Nephron progenitor cell (in vitro differentiated cells): ENCODE results near the gene STK10.
A peak's percentile ranks its signal among the peaks of the same experiment; 100 is the strongest.

Experiments
- DNase-seq: peaks from one replicate; pipeline ENCODE4 v3.0.0; 2021
- H3K27ac Mint-ChIP-seq: 2 replicates; pipeline ENCODE4 v1.8.0; 2021; ENCODE audit warnings: mild to moderate bottlenecking, moderate library complexity, mixed read lengths
- H3K27me3 Mint-ChIP-seq: 2 replicates; pipeline ENCODE4 v1.8.0; 2021; ENCODE audit warnings: mild to moderate bottlenecking, low read depth, mixed read lengths; ENCODE audit not compliant: poor library complexity
- H3K36me3 Mint-ChIP-seq: 2 replicates; pipeline ENCODE4 v1.8.0; 2021; ENCODE audit warnings: low read depth, mixed read lengths
- H3K4me1 Mint-ChIP-seq: 2 replicates; pipeline ENCODE4 v1.8.0; 2021; ENCODE audit warnings: mixed read lengths
- H3K4me3 Mint-ChIP-seq: 2 replicates; pipeline ENCODE4 v1.8.0; 2021; ENCODE audit warnings: mild to moderate bottlenecking, moderate library complexity, mixed read lengths
- H3K9me3 Mint-ChIP-seq: 2 replicates; pipeline ENCODE4 v1.8.0; 2021; ENCODE audit warnings: mild to moderate bottlenecking, moderate library complexity, mixed read lengths
- TF ChIP-seq, protein P1 (sequence below): fragments of 200-600 bp; sonication (generic); IDR thresholded peaks from 2 replicates; pipeline ENCODE4 v1.5.0; 2021; ENCODE audit warnings: antibody characterized with exemption

The STK10 gene

DNA sequence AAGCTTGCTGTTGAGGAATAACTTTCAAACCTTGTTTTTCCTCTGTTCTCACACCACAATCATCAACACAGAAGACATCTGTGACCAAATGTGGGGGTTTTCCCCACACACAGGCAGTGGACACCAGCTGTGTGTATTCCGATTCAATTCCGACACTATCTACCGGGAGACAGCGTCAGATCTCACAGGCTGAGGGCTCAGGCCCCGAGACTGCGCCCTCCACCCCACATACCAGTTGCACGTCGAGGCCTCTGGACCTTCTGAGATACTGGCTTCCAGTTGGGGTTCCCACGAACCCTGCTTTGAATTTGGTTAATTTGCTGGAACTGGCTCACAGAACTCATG is 41.3 kb downstream of the STK10 start:
- Mint-ChIP-seq H3K4me3 (no peak overlapping the region), H3K27me3 (no peaks in the 10 kb centered on the region), H3K4me1 (peaks cover 40% of the 10 kb centered on the region), H3K36me3 (no peaks in the 10 kb centered on the region), H3K27ac (no peak overlapping the region), H3K9me3 (no peaks in the 10 kb centered on the region)
- TF ChIP-seq, protein P1, sequence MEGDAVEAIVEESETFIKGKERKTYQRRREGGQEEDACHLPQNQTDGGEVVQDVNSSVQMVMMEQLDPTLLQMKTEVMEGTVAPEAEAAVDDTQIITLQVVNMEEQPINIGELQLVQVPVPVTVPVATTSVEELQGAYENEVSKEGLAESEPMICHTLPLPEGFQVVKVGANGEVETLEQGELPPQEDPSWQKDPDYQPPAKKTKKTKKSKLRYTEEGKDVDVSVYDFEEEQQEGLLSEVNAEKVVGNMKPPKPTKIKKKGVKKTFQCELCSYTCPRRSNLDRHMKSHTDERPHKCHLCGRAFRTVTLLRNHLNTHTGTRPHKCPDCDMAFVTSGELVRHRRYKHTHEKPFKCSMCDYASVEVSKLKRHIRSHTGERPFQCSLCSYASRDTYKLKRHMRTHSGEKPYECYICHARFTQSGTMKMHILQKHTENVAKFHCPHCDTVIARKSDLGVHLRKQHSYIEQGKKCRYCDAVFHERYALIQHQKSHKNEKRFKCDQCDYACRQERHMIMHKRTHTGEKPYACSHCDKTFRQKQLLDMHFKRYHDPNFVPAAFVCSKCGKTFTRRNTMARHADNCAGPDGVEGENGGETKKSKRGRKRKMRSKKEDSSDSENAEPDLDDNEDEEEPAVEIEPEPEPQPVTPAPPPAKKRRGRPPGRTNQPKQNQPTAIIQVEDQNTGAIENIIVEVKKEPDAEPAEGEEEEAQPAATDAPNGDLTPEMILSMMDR, result no peak
- DNase-seq, result no peak

DNA sequence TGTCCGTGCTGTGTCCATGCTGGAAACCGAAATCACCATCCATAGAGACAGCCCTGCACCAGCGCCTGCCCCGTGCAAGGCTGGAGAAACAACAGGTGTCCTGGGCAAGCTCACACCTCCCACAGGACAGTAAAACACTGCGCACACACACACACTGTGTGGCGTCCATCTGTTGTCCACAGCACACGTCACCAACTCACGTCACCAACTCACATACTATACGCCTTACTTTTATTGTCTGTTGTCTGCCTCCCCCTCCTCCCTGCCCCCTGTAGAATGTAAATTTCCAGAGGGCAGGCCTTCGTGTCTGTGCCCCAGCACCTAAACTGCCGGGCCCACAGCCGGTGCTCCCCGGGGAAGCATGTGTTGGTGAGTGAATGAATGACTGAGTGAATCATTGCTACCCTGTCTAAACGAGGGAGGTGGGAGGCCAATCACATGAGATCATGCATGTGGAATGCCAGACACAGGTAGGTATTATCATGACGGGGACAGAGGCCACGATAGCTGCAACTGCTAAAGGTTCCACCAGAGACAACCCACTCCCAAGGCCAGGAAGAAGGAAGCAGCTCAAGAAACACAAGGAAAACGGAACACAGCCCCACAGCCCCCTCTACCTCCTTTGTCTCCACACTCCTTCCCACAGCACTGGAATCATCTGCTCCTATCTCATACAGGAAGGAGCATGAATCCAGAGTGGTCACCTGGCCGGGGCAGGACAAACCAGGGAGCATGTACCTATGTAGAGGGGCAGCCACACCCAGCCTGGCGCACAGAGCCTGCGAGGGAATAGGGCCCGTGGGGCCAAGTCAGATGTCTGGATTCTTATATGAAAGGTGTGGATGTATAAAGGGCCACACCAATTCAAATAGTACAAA is 41.9 kb downstream of the STK10 start:
- Mint-ChIP-seq H3K4me1 (peaks cover 44% of the 10 kb centered on the region), H3K36me3 (no peaks in the 10 kb centered on the region), H3K27me3 (no peaks in the 10 kb centered on the region), H3K4me3 (no peak overlapping the region), H3K9me3 (no peaks in the 10 kb centered on the region), H3K27ac (peak overlapping the region; percentile 70)
- TF ChIP-seq, protein P1, result no peak
- DNase-seq, result no peak

DNA sequence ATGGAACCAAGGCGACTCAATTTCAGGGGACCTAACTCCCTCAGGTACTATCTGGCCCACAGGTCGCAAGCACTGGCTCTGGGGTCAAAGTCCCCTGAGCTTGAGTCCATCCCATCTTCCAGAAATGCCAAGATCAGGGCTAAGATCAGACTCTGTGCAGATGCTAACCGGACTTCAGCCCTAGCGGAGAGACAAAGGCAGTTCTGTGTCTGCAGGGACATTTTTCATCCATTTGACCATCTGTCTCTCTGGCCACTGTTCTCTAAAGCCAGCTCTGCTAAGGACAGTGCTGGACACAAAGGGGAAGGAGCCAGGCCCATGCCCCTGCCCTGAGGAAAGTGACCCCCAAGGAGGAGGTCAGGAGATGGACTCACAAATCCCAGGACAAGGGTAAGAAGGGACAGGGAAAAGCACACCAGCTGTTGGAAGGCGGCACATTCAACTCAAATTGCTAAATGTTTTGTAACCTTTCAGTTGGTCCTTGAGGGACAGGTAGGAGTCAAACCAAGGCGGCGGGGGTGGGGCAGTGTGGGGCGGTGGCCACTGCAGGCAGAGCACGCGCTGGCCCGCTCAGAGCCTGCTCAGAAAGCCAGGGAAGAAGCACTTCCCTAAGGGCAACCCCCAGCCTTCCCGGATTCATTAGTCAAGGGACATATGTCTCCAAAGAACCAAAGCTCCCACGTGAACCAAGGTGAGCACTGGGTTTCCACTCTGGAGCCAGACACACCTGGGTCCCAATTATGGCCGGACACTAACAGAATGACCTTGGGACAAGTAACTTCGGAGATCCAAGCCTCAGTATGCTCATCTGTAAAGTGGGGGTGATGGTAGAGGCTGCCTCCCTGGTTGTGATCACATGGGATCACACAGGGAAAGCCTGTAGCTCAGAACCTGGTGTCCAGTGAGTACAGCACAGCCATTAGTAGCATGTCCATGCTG is 42.8 kb downstream of the STK10 start:
- TF ChIP-seq, protein P1, result no peak
- Mint-ChIP-seq H3K27ac (peak overlapping the region; percentile 72), H3K9me3 (no peaks in the 10 kb centered on the region), H3K36me3 (no peaks in the 10 kb centered on the region), H3K4me3 (no peak overlapping the region), H3K27me3 (no peaks in the 10 kb centered on the region), H3K4me1 (peaks cover 44% of the 10 kb centered on the region)
- DNase-seq, result no peak

DNA sequence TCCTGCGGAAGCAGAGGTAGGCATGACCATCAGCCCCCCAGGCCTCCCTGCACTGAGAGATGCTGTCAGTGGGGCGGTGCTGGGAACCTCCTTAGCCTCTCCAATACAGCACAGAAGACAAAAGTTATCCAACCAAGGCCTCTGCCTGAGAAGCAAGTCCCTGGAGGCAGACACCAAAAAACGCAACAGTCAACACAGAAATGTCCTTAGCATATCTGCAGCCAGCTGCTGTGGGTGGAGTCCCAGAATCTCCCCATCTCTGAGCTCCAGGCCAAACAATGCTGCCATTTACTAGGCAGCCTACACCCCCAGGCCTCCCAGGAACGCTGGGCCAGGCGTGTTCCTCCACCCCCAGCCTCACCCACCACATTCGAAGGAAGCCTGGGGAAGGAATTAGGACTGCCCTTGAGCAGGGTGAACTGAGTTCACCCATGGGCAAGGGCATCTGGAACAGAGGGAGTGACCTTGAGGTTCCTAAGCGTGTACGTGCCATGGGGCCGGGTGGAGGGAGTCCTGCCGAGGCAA is 43.7 kb downstream of the STK10 start:
- Mint-ChIP-seq H3K36me3 (no peaks in the 10 kb centered on the region), H3K27me3 (no peaks in the 10 kb centered on the region), H3K4me1 (peaks cover 44% of the 10 kb centered on the region), H3K27ac (peak overlapping the region; percentile 72), H3K4me3 (no peak overlapping the region), H3K9me3 (peaks cover 3% of the 10 kb centered on the region)
- no peak for DNase-seq
- TF ChIP-seq, protein P1, result no peak

DNA sequence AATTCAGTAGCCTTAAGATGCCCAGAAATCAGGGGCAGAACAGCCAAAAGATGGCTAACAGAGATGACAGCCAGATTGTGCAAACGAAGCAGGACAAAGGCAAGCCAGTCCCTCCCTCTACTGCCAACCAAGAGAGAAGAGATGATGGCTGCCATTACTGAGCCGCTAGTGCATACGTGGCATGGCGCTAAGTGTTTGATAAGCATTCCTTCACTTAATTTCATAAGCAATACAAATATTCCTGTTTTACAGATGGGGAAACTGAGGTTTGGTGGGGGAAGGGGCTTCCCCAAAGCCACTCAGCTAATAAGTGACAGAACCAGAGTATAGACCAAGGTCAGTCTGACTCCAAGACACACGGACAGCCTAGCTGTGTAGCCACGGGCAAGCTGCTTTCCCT is 44.1 kb downstream of the STK10 start:
- no peak for DNase-seq
- no peak overlapping the region for H3K27ac Mint-ChIP-seq
- TF ChIP-seq, protein P1, result no peak
- H3K4me3 Mint-ChIP-seq, result no peak overlapping the region
- H3K9me3 Mint-ChIP-seq, result peaks cover 7% of the 10 kb centered on the region
- no peaks in the 10 kb centered on the region for H3K27me3 Mint-ChIP-seq
- no peaks in the 10 kb centered on the region for H3K36me3 Mint-ChIP-seq
- H3K4me1 Mint-ChIP-seq, result peaks cover 44% of the 10 kb centered on the region
